GM18511 (cell line): ENCODE data around the gene STAB2.
"Not testable (repeated sequence)": the region's sequence is repeated elsewhere in the genome, so short reads cannot be mapped to it uniquely, and the experiment has no call there.

Source experiments
- ATAC-seq: cut with Tn5 transposase; IDR thresholded peaks from one replicate; pipeline ENCODE4 v1.9.1; 2021; ENCODE audit warnings: mild to moderate bottlenecking, moderate library complexity; ENCODE audit not compliant: unreplicated experiment

Gene STAB2

GRCh38 chr12:103801709-103802585 lies 214.9 kb downstream of the STAB2 start:
- ATAC-seq = no peak

GRCh38 chr12:103802586-103802886 lies 215.5 kb downstream of the STAB2 start:
- ATAC-seq = no peak

GRCh38 chr12:103803847-103804246 lies 216.8 kb downstream of the STAB2 start:
- ATAC-seq = no peak

- no peak for ATAC-seq
Measured at GRCh38 chr12:103805655-103806360, 218.7 kb downstream of the STAB2 start.

- no peak for ATAC-seq
Measured at GRCh38 chr12:103806803-103807202, 219.7 kb downstream of the STAB2 start.

- ATAC-seq = no peak
Measured at GRCh38 chr12:103807561-103808238, 220.6 kb downstream of the STAB2 start.

- ATAC-seq = no peak
Measured at GRCh38 chr12:103808239-103808880, 221.3 kb downstream of the STAB2 start.

GRCh38 chr12:103809154-103809553 lies 222.1 kb downstream of the STAB2 start:
- no peak for ATAC-seq

- not testable (repeated sequence) for ATAC-seq
Measured at GRCh38 chr12:103809639-103810038, 222.6 kb downstream of the STAB2 start.

- ATAC-seq = no peak
Measured at GRCh38 chr12:103810111-103810510, 223.0 kb downstream of the STAB2 start.

GRCh38 chr12:103811791-103812190 lies 224.7 kb downstream of the STAB2 start:
- ATAC-seq = no peak

- no peak for ATAC-seq
Measured at GRCh38 chr12:103812789-103813188, 225.7 kb downstream of the STAB2 start.

- ATAC-seq = no peak
Measured at GRCh38 chr12:103813426-103813825, 226.4 kb downstream of the STAB2 start.

- ATAC-seq = no peak
Measured at GRCh38 chr12:103813949-103814348, 226.9 kb downstream of the STAB2 start.

GRCh38 chr12:103814436-103814835 lies 227.4 kb downstream of the STAB2 start:
- no peak for ATAC-seq
